Lower leg skin (tissue), 3 donors: ENCODE data around the gene STARD10.

ENCODE experiments used
- CTCF ChIP-seq, 3 donors: fragments of 450-650 bp; IDR thresholded peaks; one replicate each; pipeline ENCODE4 v1.5.1; 2016; ENCODE audit warnings: antibody characterized with exemption in 3 of 3, mild to moderate bottlenecking in 3 of 3, moderate library complexity in 2 of 3
- POLR2A ChIP-seq, 2 donors: fragments of 450-650 bp; IDR thresholded peaks; one replicate each; pipeline ENCODE4 v1.6.1; 2016 to 2017; ENCODE audit warnings: antibody characterized with exemption in 2 of 2, mild to moderate bottlenecking in 1 of 2, moderate library complexity in 1 of 2

- TF ChIP-seq CTCF (IDR thresholded peaks at IDR 0.05) (no peak), POLR2A (IDR thresholded peaks at IDR 0.05) (no peak)
These were observed 83.6 kb downstream of the STARD10 start for GRCh38 chr11:72710278-72710677.
